Brain microvascular endothelial cell (primary cell): ENCODE measurements around the gene GYG2.

ENCODE experiments used
- DNase-seq: peaks from one replicate; pipeline ENCODE4 v3.0.0-alpha.2; 2020
- H3K27ac ChIP-seq: fragments of 250-450 bp; sonication (Bioruptor Pico); 2 replicates; pipeline ENCODE4 v1.5.1; 2020; ENCODE audit warnings: mild to moderate bottlenecking, moderate library complexity
- H3K27me3 ChIP-seq: fragments of 250-450 bp; sonication (Bioruptor Pico); replicated peaks from 2 replicates; pipeline ENCODE4 v1.5.1; 2020; ENCODE audit warnings: mild to moderate bottlenecking
- H3K36me3 ChIP-seq: fragments of 250-450 bp; sonication (Bioruptor Pico); replicated peaks from 2 replicates; pipeline ENCODE4 v1.5.1; 2020; ENCODE audit warnings: mild to moderate bottlenecking
- H3K4me3 ChIP-seq: 2 replicates; pipeline ENCODE4 v1.5.1; 2011; ENCODE audit warnings: low read depth, mild to moderate bottlenecking, control low read depth, low read length, moderate library complexity
- in situ Hi-C: cut with HindIII; loops from 2 replicates; pipeline ENCODE4 v1.10.0; 2017; ENCODE audit warnings: low sequenced_read_pairs, low pct_ligation_motif_present
- TF ChIP-seq, protein P1 (sequence below): IDR thresholded peaks from 2 replicates; pipeline ENCODE4 v1.5.1; 2011; ENCODE audit warnings: low read depth, mild to moderate bottlenecking, moderate library complexity, low read length, control low read depth, inconsistent platforms; ENCODE audit errors: missing control alignments

Gene GYG2

DNA sequence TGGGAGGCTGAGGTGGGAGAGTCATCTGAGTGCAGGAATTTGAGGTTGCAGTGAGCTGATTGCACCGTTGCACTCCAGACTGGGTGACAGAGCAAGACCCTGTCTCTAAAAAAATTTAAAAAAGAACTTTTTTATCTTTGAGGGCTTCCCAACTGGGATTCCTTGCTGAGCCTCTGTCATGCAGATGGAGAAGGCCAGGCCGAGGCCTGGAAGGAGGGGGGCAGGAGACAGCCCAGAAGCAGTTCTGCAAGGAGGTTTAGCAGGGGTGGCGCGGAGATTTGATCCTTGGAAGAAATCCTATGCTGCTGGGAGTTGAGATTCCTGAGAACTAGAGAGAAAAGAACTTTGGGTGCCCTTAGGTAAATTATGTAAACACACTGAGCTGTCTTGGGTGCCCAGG, 102.9 kb downstream of the GYG2 start:
- TF ChIP-seq, protein P1, sequence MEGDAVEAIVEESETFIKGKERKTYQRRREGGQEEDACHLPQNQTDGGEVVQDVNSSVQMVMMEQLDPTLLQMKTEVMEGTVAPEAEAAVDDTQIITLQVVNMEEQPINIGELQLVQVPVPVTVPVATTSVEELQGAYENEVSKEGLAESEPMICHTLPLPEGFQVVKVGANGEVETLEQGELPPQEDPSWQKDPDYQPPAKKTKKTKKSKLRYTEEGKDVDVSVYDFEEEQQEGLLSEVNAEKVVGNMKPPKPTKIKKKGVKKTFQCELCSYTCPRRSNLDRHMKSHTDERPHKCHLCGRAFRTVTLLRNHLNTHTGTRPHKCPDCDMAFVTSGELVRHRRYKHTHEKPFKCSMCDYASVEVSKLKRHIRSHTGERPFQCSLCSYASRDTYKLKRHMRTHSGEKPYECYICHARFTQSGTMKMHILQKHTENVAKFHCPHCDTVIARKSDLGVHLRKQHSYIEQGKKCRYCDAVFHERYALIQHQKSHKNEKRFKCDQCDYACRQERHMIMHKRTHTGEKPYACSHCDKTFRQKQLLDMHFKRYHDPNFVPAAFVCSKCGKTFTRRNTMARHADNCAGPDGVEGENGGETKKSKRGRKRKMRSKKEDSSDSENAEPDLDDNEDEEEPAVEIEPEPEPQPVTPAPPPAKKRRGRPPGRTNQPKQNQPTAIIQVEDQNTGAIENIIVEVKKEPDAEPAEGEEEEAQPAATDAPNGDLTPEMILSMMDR: no peak
- no peak for DNase-seq
- in situ Hi-C loops: no loop called here

More for the DNA sequence above, 102.9 kb downstream of the GYG2 start:
- Histone ChIP-seq H3K27ac (no peak overlapping the region), H3K4me3 (no peak overlapping the region), H3K36me3 (no peaks in the 10 kb centered on the region), H3K27me3 (no peaks in the 10 kb centered on the region)
